Measurements from ENCODE around the gene ADGRF4.

The ADGRF4 gene

DNA sequence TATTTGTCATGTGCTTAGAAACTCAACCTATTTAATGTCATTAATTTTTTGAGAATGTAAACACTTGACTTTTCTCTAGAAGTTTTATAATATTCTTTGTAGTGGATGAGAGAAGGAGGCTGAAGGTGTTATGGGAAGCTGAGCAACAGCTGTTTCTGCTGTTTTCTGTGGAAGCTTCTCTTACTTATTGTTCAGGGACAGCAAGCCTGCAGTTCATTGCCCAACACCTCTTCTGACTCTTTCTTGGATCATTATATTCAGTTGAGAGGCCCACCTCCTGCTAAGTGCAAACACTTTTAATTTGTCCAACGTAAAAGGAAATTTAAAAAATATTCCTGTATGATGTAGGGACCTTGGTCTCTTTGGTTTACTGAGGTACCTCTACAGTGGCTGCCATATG lies 12.0 kb upstream of the ADGRF4 start:
- DNase-seq, result no peak

DNA sequence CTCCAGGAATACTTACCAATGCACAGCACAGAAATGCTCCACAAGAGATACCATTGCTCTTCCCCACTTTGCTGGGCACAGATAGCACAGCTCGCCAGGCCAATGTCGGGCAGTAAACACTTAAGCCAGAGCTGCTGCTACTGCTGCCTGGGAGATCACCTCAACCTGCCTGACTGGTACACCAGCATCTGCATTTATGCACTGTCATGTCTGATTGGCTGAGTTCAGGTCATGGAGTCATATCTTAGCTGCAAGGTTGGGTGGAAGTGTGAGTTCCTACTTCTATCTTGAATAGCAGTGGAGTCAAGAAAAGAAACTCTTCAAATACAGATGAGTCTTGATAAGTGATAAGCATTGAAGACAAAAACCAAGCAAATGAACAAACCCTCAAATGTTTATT lies 10.9 kb upstream of the ADGRF4 start:
- no peak for DNase-seq

- no peak for DNase-seq
Measured at GRCh38 chr6:47690214-47690613, 8.2 kb upstream of the ADGRF4 start.

DNA sequence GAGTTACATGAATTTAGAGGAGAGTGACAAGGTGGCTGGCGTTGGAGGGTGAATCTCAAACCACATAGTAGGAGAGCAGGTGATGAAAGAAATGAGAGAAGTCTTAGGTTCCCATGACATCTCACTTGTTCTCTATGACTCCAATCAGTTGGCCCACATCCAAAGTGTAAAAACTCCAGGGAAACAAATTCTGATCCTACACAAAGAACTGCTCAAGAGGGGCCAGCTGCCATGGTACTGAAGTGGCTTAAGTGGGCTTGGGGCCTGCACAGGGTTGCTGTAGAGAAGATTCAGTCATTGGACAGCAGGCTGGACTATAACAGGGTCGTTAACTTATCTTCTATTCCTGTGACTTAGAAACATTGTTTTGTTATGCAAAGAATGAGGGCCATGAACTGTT lies 7.6 kb upstream of the ADGRF4 start:
- no peak for DNase-seq

- DNase-seq, result no peak
Measured at GRCh38 chr6:47697925-47698324, 455 bp upstream of the ADGRF4 start.

GRCh38 chr6:47700053-47700452 lies 1.7 kb downstream of the ADGRF4 start:
- no peak for DNase-seq

DNA sequence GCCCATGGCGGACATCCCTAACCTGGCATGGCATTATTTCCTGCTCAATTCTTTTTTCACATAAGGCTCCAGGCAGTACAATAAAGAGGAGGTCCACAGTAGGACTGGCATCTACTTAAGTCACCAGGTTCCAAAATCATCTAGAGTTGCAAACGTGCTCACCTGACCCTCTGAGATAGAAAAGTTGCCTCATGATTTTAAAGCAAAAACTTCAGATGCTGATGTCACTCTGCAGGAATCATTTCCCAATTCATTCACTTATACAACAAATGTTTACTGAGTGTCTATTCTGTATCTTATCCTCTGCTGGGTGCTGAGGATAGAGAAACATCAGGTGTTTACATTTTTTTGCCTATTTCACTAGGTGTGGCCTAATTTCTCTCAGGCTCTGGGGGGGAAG lies 2.2 kb downstream of the ADGRF4 start:
- DNase-seq, result no peak

- DNase-seq, result no peak
Measured at GRCh38 chr6:47701363-47701762, 3.0 kb downstream of the ADGRF4 start.

GRCh38 chr6:47709160-47709559 lies 10.8 kb downstream of the ADGRF4 start:
- no peak for DNase-seq

GRCh38 chr6:47710295-47710694 lies 11.9 kb downstream of the ADGRF4 start:
- DNase-seq, result no peak

DNA sequence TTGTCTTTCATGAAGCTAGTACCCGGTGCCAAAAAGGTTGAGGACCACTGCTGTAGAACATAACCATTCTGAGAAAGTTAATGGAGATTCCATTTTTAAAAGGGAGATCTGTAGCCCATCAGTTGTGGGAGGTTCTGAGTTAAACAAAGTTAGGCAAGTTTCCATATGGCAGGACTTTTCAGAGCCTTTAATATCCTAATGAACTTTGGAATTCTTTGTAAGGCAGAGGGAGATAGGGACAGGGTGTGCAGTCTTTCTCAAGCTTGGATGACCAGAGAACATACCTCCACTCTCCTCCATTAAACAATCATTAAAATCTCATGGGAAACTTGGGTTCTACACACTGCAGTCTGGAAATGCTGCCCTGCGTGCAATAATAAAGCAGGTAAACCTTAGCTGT lies 14.8 kb downstream of the ADGRF4 start:
- no peak for DNase-seq

GRCh38 chr6:47714802-47715201 lies 16.4 kb downstream of the ADGRF4 start:
- no peak for DNase-seq

- no peak for DNase-seq
Measured at GRCh38 chr6:47715782-47716181, 17.4 kb downstream of the ADGRF4 start.

GRCh38 chr6:47716207-47716606 lies 17.8 kb downstream of the ADGRF4 start:
- DNase-seq, result no peak

DNA sequence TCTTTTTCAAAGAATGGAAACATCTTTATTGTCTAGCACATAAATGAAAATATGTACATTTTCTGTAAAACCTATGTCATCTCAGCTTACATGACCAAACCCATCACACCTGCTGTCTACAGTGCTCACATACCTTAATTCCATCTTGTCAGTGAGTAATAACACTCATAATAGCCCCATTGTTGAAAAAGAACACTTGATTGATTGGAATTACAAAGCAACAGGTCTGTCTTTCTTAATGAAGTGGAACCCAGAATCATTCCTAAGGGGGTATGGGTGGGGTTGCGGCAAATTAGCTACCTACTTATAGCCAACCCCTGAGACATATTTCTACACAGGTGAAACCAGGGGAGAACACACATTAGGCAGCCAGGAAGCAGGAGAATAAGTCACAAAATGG lies 20.2 kb downstream of the ADGRF4 start:
- no peak for DNase-seq

GRCh38 chr6:47721189-47721588 lies 22.8 kb downstream of the ADGRF4 start:
- DNase-seq, result no peak

GRCh38 chr6:47722194-47722593 lies 23.8 kb downstream of the ADGRF4 start:
- no peak for DNase-seq

DNA sequence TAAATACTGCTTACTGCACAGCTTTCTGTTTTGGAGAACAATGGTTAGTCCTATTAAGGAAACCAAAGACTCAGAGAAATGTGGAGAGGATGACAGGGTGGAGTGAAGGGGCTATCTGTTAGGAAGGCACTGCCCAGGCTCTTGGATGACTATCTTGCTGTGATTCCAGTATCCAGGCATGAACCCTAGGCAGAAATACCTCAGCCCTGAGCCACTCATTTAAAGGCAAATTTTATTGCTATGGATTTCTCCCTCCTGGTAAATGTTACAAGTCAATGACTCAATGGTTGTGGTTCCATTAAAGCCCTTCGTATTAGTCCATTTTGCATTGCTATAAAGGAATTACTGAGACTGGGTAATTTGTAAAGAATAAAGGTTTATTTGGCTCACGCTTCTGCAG lies 25.9 kb downstream of the ADGRF4 start:
- no peak for DNase-seq

DNA sequence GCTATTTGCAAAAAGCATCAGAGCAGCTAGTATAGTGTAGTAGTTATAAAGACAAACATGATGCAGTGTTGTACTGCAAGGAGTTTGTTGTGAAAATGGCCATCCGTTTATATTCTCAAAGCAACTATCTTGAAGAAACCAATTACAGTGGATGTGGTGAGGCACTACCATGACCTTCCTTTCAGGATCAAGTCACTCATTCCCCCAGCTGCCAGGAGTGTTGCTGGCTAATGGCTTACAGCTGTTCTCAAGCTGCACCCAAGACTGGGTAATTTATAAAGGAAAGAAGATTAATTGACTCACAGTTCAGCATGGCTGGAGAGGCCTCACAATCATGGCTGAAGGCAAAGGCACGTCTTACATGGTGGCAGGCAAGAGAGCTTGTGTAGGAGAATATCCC lies 29.0 kb downstream of the ADGRF4 start:
- DNase-seq, result no peak

GRCh38 chr6:47729019-47729418 lies 30.6 kb downstream of the ADGRF4 start:
- DNase-seq, result no peak

DNA sequence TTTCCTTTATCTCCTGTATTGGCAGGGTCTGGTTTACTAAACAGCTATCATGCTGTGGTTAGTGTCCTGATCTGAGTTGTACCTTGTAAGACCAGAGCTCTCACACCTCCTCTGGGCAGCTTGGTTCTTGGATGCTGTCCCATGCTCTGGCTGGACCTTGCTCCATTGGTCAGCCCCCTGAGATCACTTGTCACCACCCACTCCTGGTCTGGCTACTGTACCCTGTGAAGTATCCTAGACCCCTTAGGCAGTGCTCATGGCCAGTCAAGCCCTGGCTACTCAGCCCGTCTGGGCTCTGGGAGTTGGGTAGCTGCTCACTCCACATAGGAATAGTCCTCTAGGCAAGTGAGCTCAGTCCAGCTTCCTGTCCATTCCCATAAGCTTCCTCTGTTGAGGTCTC lies 31.1 kb downstream of the ADGRF4 start:
- DNase-seq, result no peak

GRCh38 chr6:47733879-47734558 lies 35.6 kb downstream of the ADGRF4 start:
- DNase-seq, result peak; percentile 24

DNA sequence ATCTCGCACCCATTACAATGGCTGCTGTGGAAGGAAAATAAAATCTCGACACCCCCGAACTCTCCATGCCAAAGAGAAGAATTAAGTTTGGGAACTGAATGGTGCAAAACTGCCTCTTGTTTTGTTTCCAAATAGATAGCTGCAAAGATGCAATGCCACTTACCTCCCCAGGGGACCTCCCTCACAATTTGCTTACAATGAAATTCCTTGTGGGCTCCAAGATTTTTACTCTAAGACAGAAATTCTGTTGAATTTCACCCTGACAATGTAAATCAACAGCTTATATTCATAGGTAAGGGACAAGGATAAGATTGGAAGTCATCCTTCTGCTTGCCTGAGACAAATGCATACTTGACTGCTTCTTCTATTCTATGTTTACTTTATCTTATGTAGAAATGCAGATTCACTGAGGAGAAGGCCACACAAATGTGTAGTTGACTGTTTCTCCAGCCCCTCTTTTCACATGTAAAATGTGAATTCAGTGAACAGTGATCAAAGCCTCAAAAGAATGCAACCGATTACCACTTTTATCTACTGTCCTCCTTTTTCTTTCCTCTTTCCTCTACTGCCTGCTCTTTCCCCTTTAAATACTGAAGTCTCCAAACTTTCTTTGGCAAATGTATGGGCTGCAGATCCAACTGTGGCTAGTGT lies 36.6 kb downstream of the ADGRF4 start:
- DNase-seq, result no peak

- no peak for DNase-seq
Measured at GRCh38 chr6:47736083-47736700, 37.8 kb downstream of the ADGRF4 start.

DNA sequence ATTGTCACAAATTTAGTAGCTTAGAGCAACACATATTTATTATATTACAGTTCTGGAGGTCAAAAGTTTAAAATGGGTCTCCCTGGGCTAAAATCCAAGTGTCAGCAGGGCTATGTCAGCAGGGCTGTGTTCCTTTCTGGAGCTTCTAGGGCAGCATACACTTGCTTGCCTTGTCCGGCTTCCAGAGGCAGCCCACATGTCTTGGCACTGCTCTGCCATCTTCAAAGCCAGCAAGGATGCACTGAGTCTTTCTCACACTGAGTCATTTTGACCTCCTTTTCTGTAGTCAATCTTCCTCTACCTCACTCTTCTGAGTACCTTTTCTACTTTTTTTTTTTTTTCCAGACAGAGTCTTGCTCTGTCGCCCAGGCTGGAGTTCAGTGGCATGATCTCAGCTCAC lies 39.0 kb downstream of the ADGRF4 start:
- DNase-seq, result no peak

Measured in RPMI8226 (cell line).